DMS53 (cell line): ENCODE data around the gene ACRV1.

Experiments
- DNase-seq: peaks from one replicate; lab custom pipeline; 2025; lab: John Stamatoyannopoulos, UW

The ACRV1 gene

GRCh38 chr11:125649465-125650166 lies 31.0 kb downstream of the ACRV1 start:
- no peak for DNase-seq

DNA sequence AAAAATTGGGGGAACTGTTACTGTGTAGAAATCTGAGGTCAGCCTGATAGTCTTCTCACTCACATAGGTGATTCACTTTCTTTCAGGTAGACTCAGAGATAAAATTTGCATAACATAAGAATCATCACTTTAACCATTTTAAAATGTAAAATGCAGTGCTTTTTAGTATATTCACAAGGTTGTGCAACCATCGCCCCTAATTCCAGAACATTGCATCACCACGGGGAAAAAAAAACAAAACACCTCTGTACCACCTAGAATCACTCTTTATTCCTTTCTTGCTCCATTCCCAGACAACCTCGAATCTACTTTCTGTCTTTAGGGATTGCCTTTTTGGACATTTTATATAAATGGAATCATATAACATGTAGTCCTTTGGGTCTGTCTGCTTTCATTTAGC lies 34.8 kb downstream of the ACRV1 start:
- no peak for DNase-seq

- no peak for DNase-seq
Observed at GRCh38 chr11:125638315-125638714, 42.3 kb downstream of the ACRV1 start.

DNA sequence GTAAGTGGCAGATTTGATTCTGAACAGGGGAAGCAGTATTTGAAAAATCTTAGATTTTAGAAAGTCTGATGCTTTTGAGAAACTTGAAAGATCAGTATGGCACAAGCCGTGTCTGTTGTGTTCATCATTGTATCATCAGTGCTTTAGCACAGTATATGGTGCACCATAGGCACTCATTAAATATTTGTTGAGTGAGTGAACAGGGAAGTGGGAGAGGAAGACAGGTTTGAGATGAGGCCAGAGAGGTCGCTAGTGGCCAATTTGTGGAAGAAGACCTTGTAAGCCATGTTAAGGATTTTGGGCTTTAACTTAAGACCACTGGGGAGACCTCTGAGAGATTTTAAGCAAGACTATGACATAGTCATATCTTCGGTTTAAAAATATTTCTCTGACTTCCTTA lies 42.8 kb downstream of the ACRV1 start:
- peak; percentile 30 for DNase-seq

- no peak for DNase-seq
Observed at GRCh38 chr11:125627236-125627910, 53.3 kb downstream of the ACRV1 start.

DNA sequence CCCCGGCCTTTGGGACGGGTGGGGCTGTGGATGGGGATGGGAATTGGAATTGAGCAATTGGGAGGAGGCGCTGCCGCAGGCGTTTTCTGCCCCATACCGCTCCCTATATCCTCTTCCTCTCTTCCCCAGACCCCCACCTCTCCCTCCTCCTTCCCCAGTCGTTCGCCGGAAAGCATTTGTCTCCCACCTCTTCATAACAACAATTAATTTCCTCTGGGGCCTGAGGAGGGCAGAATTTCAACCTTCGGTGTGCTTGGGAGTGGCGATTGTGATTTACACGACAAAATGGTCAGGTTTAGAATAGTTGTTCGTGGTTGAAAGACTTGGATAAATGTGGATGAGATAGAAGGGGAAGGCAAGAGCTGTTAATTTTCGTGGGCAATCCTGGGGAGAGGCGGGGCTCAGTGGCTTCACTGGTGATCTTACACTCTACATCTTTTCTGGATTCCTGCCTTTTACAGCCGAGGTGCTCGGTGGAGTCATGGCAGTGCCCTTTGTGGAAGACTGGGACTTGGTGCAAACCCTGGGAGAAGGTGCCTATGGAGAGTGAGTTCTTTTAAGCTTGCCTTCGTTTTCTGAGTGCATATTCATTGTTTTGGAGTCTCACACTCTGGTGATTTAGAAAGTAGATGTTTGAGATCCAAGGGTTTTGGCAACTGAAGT lies 54.2 kb downstream of the ACRV1 start:
- peak; percentile 80 for DNase-seq

GRCh38 chr11:125625630-125626287 lies 54.9 kb downstream of the ACRV1 start:
- DNase-seq, result peak; percentile 97

DNA sequence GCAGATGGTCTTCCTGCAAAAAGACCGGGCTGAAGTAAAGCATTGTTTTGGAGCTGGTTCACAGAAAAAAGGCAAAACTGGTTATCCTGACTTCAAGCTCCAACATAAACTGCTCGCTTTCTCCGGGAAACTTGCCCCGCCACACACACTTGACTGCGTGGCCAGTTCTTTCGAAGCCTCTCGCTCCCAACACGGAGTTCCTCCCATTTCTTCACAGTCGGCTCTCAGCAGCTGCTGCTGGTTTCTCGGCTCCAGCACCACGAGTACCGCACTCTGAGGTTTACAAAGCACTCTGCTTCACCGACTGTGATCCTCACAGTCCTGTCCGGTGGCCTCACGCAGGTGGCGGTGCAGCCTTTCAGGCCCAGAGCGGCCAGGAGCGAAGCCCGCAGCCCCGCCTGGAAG lies 55.4 kb downstream of the ACRV1 start:
- DNase-seq, result no peak

DNA sequence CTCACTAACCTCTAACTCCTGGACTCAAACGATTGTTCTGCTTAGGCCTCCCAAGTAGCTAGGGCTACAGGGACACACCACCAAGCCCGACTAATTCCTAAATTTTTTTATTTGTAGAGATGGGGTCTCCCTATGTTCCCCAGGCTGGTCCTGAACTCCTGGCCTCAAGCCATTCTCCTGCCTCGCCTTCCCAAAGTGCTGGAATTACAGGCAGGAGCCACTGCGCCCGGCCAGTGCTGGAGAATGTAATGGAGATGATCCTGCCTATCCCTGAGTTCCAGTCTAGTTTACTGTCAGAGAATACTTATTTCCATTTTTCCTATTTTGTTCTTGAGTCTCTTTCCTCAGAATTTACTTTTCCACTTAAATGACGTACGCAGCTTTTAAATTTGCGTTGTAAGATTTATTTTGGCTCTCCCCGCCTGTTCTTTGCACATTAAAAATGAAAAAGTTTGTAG lies 55.9 kb downstream of the ACRV1 start, which contains the start of gene CHEK1:
TSS of gene CHEK1 (plus strand) at position 408 of the 458 bp plus-strand sequence. CDS start 1,606 bp downstream, outside the sequence.
- peak; percentile 45 for DNase-seq

DNA sequence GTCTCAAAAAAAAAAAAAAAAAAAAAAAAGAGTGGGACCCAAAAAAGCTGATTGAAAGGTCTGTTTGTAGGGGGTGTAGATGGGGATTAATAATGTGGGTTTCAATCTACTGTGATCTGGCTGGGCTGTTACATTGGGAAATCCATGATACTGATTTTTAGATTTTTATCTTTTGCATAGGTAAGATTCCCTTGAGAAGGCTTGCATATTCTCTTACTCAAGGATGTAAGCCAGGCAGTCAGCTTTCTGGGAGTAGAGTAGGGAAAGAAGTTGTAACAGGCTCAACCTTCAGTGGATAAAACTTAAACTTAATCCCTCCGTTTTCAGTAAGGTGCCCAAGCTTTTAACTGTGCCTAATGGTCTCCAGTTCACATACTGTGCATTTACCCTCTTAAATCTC lies 57.6 kb downstream of the ACRV1 start:
- DNase-seq, result no peak

GRCh38 chr11:125621995-125622394 lies 58.7 kb downstream of the ACRV1 start:
- DNase-seq, result peak; percentile 19
